ACHN (cell line): Measurements from ENCODE around the gene BMP3.

ENCODE experiments used
- DNase-seq: peaks from one replicate; pipeline ENCODE4 v3.0.0-alpha.2; 2015
- in situ Hi-C: cut with HindIII; loops from 2 replicates; pipeline ENCODE4 v1.10.0; 2017; ENCODE audit warnings: low sequenced_read_pairs, low pct_ligation_motif_present, low pct_unique_long_range_greater_than_20kb

BMP3 gene

DNA sequence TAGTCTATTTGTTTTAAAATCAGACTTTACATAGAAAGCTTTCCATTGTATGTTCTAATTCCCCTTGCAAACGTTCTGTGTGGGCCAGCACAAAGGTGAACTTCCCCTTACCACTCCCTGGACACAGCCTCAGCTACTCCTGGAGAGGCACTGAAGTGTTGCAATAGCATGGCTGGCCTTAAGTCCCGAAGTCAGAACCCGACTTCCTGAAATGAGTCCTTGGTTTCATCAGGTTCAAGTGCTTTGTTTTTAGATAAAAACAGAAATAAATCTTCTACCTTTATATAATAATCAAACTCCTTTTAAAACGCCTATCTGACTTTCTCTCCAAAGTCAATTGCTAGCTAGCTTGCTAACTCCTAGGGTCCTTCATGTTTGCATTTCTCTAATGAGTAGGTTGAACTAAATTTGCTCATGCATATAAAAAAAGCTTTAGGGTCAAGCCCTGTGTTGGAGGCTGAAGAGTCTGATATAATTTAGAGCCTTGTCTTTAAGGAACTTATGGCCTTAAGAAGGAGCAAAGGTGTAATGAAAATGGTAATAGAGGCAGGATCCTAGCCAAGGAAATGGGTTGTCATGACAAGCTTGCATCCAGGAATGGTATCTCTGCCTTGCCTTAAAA lies 9.0 kb downstream of the BMP3 start:
- in situ Hi-C loops, result no loop called here

GRCh38 chr4:81040012-81040659 lies 9.6 kb downstream of the BMP3 start:
- in situ Hi-C loops, result no loop called here
- peak; percentile 34 for DNase-seq

More for the DNA sequence above, 9.0 kb downstream of the BMP3 start:
- DNase-seq, result no peak

- no peak for DNase-seq
- in situ Hi-C loops, result no loop called here
These were observed 12.3 kb downstream of the BMP3 start for GRCh38 chr4:81042578-81043365.

DNA sequence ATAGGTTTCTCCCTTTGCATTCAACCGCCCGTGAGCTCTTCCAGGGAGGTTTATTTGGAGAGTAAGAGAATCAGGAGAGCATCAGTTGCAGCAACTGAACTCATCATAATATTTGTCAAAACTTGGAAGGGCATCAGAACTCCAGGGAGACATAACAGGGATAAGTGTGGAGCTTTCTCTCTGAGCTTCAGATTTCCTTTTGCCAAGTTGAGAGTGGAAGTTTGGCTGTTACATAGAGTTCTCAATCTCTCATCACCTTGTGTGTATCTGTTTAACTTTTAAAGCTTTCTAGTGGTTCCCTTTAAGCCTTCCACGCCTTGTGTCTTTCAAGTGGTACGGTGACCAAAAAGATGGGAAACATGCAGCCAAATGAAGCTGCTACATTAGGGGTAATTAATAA lies 18.8 kb downstream of the BMP3 start:
- no peak for DNase-seq
- in situ Hi-C loops, result no loop called here

- in situ Hi-C loops, result no loop called here
- DNase-seq, result no peak
These were observed 19.4 kb downstream of the BMP3 start for GRCh38 chr4:81049907-81050306.

GRCh38 chr4:81052119-81053068 lies 21.9 kb downstream of the BMP3 start:
- DNase-seq, result peak; percentile 61
- in situ Hi-C loops, result no loop called here

GRCh38 chr4:81058621-81059020 lies 28.1 kb downstream of the BMP3 start:
- in situ Hi-C loops, result no loop called here

DNA sequence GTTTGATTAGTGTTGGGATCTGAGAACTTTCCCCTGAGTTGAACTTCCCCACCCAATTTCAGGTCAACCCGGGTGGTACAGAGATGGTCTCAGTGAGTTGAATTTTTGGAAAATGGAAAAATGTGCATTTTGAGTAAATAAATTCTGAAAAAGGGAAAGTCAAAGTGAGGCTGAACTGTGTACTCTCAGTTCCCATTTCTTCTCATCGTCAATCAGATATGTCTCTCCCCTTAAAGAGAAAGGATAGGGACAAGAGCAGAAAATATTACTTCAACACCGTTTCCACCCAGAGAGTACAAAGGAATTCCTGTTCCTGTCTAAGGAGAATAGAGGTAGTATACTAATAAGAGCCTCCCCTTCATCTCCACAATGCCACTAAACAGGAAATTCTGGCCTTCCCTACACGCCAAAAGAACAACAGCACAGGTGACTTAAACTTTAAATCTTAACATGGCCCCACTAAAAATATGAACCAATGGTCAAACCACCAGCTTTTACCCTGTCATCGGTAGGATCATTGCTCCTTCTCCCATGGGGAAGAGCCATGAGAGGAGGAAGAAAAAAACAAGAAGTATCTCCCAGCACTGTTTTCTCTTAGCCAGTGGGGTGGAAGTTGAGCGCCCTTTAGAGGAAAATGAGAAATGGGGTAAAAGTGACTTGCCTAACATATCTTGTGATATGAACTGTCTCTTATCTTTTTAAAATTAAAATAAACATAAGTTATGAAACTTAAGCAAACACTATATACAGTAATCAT lies 30.3 kb downstream of the BMP3 start:
- DNase-seq, result no peak
- in situ Hi-C loops, result no loop called here

More at GRCh38 chr4:81058621-81059020, 28.1 kb downstream of the BMP3 start:
- no peak for DNase-seq

DNA sequence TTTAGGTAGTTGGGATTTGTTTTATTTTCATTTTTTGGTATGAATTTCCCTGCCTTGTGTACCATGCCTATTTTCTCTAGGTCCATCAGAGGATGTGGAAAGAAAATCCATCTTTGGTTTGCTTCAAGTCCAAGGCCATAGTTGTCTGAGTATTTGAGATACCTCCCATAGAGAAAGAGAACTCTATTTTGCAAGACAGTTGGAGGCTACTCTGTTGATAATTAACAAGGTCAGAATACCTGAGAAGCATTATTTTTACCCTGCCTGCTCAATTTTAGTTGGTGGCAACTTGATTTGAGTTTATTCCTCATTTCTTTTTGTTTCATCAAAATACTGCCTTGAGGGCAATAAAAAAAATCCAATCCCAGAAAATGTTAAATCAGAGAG lies 30.8 kb downstream of the BMP3 start:
- in situ Hi-C loops, result no loop called here
- DNase-seq, result no peak

DNA sequence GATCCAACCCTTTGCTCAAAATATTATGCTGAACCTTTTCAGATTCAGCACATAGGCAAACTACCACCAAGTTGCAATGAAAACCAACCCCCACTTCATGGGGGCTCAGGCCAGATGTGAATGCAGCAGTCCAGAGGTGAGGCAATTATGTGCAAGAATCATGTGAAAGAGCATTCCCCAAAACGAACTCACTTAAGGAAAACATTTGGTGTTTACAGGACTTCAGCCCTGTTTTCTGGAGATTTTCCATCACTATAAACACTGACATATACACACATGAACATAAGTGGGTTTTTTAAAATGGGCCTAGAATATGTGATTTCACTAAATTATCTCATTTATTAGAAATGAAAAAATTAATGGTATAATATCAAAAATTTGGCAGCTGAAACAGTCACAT lies 31.5 kb downstream of the BMP3 start:
- in situ Hi-C loops, result no loop called here

DNA sequence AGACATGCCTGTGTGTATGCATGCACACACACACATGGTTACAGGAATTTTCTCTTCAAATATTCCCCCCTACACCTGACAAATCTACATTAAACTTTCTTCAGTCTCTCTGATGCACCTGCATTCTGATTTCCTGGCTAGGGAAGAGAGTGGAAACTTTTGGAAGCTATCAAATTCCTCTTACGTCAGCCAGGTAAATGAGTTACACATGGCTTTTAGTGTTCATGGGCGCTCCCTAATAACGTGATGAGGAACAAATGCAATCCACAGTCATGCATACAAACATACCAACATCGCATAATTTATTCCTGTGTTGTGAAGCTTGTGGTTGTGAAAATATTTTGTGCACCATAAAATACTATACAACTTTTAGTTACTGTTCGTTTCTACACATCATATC lies 34.9 kb downstream of the BMP3 start:
- in situ Hi-C loops, result no loop called here
- DNase-seq, result no peak

More for the DNA sequence above, 31.5 kb downstream of the BMP3 start:
- DNase-seq, result no peak

- in situ Hi-C loops, result no loop called here
- peak; percentile 76 for DNase-seq
These were observed 39.3 kb downstream of the BMP3 start for GRCh38 chr4:81069706-81070331.

DNA sequence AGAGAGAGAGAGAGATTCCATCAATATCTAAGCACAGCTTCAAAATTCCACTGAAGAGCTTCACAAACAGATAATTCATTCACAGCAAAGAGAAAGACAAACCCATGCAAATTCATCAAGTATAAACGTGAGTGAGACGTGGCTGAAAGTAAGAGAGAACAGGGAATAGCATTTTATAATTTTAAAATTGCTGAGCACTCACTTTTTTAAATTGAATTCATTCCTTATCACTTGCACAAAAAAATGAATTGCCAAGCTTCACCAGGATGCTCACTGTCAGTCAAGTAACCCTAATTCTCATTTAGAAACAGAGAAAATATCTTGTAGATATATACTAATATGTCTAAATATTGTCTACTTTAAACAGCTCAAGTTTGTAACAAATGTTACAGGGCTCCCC lies 40.5 kb downstream of the BMP3 start:
- no peak for DNase-seq
- in situ Hi-C loops, result no loop called here

GRCh38 chr4:81081156-81081555 lies 50.6 kb downstream of the BMP3 start:
- DNase-seq, result no peak
- in situ Hi-C loops, result no loop called here

- DNase-seq, result no peak
- in situ Hi-C loops, result no loop called here
These were observed 53.5 kb downstream of the BMP3 start for GRCh38 chr4:81084029-81084428.

DNA sequence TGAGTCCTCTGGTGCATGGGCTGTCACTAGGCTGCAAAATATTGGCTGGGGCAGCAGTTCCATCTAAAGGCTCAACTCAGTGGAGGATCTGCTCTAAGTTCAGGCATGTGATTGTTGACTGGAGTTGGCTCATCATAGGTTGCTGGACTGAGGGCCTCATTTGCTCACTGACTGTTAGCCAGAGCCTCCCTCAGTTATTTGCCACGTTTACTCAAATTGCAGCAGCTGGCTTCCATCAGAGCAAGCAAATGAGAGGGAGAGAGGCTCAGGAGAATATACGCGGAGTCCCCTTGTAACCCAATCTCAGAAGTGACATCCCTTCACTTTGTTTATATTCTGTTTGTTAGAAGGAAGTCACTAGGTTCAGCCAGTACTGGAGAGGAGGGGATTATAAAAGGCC lies 54.1 kb downstream of the BMP3 start:
- in situ Hi-C loops, result no loop called here

GRCh38 chr4:81085291-81085690 lies 54.8 kb downstream of the BMP3 start:
- in situ Hi-C loops, result no loop called here
- no peak for DNase-seq

More for the DNA sequence above, 54.1 kb downstream of the BMP3 start:
- no peak for DNase-seq

DNA sequence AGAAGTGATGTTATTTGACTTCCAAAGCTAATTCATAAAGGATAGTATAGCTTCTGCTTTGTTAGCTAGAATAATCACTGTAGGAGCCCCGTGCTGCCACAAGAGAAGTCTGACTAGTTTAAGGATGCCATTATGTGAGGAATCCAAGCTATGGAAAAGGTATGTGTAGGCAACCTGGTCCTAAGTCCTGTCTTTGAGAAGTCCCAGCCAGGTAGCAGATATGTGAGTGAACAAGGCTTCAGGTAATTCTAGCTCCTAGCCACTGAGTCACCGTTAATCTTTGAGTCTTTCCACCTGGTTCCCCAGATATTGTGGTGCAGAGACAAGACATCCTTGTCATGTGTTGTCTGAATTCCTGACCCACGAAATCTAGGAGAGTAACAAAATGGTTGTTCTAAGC lies 55.5 kb downstream of the BMP3 start:
- no peak for DNase-seq
- in situ Hi-C loops, result no loop called here
